Fibroblast of lung (primary cell): ENCODE measurements around the gene ITPR3. TPM values are rescaled to one million over a fixed set of nuclear protein-coding genes. Genes with fewer than 3 reads are reported as not detected.

Experiments used
- DNase-seq, 2 donors: peaks; one replicate each; pipeline versions ENCODE4 v3.0.0 to v3.0.0-alpha.2; 2010; ENCODE audit warnings: low read depth in 2 of 2
- H2AFZ ChIP-seq: 2 replicates; pipeline ENCODE4 v1.5.1; 2012; ENCODE audit warnings: low read length, control low read depth, inconsistent platforms
- H3K27ac ChIP-seq: 2 replicates; pipeline ENCODE4 v1.5.1; 2011; ENCODE audit warnings: low read length, control low read depth; ENCODE audit not compliant: insufficient read depth
- H3K27me3 ChIP-seq: 2 replicates; pipeline ENCODE4 v1.5.1; 2011; ENCODE audit warnings: mild to moderate bottlenecking, low read length; ENCODE audit not compliant: control insufficient read depth, insufficient read depth
- H3K36me3 ChIP-seq: 2 replicates; pipeline ENCODE4 v1.5.1; 2011; ENCODE audit warnings: low read length; ENCODE audit not compliant: control insufficient read depth, insufficient read depth
- H3K4me1 ChIP-seq: 2 replicates; pipeline ENCODE4 v1.5.1; 2011; ENCODE audit warnings: low read length; ENCODE audit not compliant: control insufficient read depth, insufficient read depth; ENCODE audit errors: extremely low read depth
- H3K4me2 ChIP-seq: 2 replicates; pipeline ENCODE4 v1.5.1; 2011; ENCODE audit warnings: low read length, control low read depth; ENCODE audit not compliant: insufficient read depth; ENCODE audit errors: extremely low read depth
- H3K4me3 ChIP-seq, 4 experiments: fragments of 200-600 bp in 1 of 4; sonication (generic) in 1 of 4; replicated peaks in 1 of 4; 2 replicates each; pipeline ENCODE4 v1.5.1; 2011 to 2016; ENCODE audit warnings: low read length in 4 of 4, low read depth in 3 of 4, mild to moderate bottlenecking in 3 of 4, control low read depth in 2 of 4, inconsistent platforms in 1 of 4, mixed read lengths in 1 of 4; ENCODE audit not compliant: insufficient read depth in 1 of 4; ENCODE audit errors: control extremely low read depth in 1 of 4
- H3K79me2 ChIP-seq: 2 replicates; pipeline ENCODE4 v1.5.1; 2012; ENCODE audit warnings: mild to moderate bottlenecking, low read length, inconsistent platforms; ENCODE audit not compliant: control insufficient read depth, insufficient read depth
- H3K9ac ChIP-seq: 2 replicates; pipeline ENCODE4 v1.5.1; 2011; ENCODE audit warnings: mild to moderate bottlenecking, low read length, control low read depth; ENCODE audit not compliant: insufficient read depth
- H3K9me3 ChIP-seq: 2 replicates; pipeline ENCODE4 v1.5.1; 2012; ENCODE audit warnings: low read depth, low read length; ENCODE audit not compliant: control insufficient read depth, insufficient read depth
- H4K20me1 ChIP-seq: 2 replicates; pipeline ENCODE4 v1.5.1; 2011; ENCODE audit warnings: low read length; ENCODE audit not compliant: control insufficient read depth, insufficient read depth; ENCODE audit errors: extremely low read depth
- CTCF ChIP-seq, 2 donors: IDR thresholded peaks in 1 of 2; conservative IDR thresholded peaks in 1 of 2; 1 replicate in 1 of 2; 2 replicates in 1 of 2; pipeline ENCODE4 v1.5.1; 2011 to 2012; ENCODE audit warnings: low read length in 2 of 2, control low read depth in 1 of 2, inconsistent platforms in 1 of 2, low read depth in 1 of 2, mild to moderate bottlenecking in 1 of 2
- EZH2 ChIP-seq: IDR thresholded peaks from 2 replicates; pipeline ENCODE4 v1.5.1; 2012; ENCODE audit warnings: low read length, control low read depth, mild to moderate bottlenecking; ENCODE audit errors: missing control alignments
- polyA plus RNA-seq, 2 donors: library from polyadenylated mRNA; depleted of rRNA in 1 of 2; stranded (reverse) in 1 of 2; unstranded in 1 of 2; fragments of >200 nt; gene quantifications; 2 replicates each; pipeline ENCODE4 v1.2.1, GENCODE V29; 2011 to 2012; ENCODE audit warnings: missing spikeins in 1 of 2
- total RNA-seq: library from RNA; depleted of rRNA; stranded (reverse); fragments of >200 nt; gene quantifications from 2 replicates; pipeline ENCODE4 v1.2.1, GENCODE V29; 2014

The ITPR3 gene
- total and polyA plus RNA-seq, 2 donors (not counting 1 experiment from before 2014, with no cell fraction given), result 9.6 to 43.4 TPM

DNA sequence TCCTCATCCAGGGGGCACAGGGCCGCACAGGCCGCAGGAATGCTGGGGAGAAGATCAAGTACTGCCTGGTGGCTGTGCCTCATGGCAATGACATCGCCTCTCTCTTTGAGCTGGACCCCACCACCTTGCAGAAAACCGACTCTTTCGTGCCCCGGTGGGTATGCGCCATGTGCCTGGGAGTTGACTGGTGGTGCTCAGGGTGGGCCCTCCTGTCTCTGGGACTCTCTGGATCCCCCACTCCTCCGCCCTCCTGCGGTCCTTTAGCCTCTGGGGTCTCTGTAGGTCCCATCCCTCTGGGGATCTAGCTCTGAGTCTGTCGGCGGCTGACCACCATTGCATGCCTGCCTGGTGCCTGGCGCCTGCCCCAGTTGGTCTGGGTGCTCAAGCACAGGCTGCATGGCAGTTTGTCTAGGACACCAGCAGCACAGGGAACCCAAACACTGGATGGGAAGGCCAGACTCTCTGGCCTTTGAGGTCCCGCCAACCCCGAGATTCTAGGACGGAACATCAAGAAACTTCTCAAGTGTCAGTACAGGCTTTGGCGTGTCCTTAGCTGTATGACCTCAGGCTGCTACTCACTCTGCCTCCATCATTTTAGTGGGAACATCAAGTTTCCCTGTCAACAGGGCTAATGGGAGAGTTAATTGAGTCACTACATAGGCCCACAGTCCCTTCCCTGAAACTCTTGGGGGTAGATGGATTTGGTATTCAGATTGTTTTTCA is 42.8 kb downstream of the ITPR3 start:
- Histone ChIP-seq H3K4me1 (no peaks in the 10 kb centered on the region), H3K79me2 (no peaks in the 10 kb centered on the region)
- DNase-seq, result no peak

GRCh38 chr6:33664506-33665057 is 43.5 kb downstream of the ITPR3 start:
- TF ChIP-seq CTCF (conservative IDR thresholded peaks at IDR 0.05 in 1 of 2, IDR thresholded peaks at IDR 0.05 in 1 of 2; ENCODE audit: low read depth in 1 of 2, low read length in 2 of 2) (no peak), EZH2 (no peak)
- H3K4me2 ChIP-seq, result no peak overlapping the region
- H2AFZ ChIP-seq, result no peak overlapping the region
- no peaks in the 10 kb centered on the region for H3K9me3 ChIP-seq
- H3K27me3 ChIP-seq, result no peaks in the 10 kb centered on the region
- no peaks in the 10 kb centered on the region for H4K20me1 ChIP-seq
- no peaks in the 10 kb centered on the region for H3K79me2 ChIP-seq
- no peak for DNase-seq
- H3K9ac ChIP-seq, result no peak overlapping the region
- no peaks in the 10 kb centered on the region for H3K4me1 ChIP-seq
- no peak overlapping the region for H3K27ac ChIP-seq
- peaks cover 12% of the 10 kb centered on the region for H3K36me3 ChIP-seq
- H3K4me3 ChIP-seq, result no peak overlapping the region

More for the DNA sequence above, 42.8 kb downstream of the ITPR3 start:
- H4K20me1 ChIP-seq, result no peaks in the 10 kb centered on the region
- H3K4me2 ChIP-seq, result no peak overlapping the region
- no peak overlapping the region for H3K4me3 ChIP-seq
- TF ChIP-seq EZH2, result no peak
- no peaks in the 10 kb centered on the region for H3K27me3 ChIP-seq
- H3K9me3 ChIP-seq, result no peaks in the 10 kb centered on the region
- no peak overlapping the region for H3K9ac ChIP-seq
- H3K36me3 ChIP-seq, result peaks cover 12% of the 10 kb centered on the region
- H3K27ac ChIP-seq, result no peak overlapping the region
- H2AFZ ChIP-seq, result no peak overlapping the region

DNA sequence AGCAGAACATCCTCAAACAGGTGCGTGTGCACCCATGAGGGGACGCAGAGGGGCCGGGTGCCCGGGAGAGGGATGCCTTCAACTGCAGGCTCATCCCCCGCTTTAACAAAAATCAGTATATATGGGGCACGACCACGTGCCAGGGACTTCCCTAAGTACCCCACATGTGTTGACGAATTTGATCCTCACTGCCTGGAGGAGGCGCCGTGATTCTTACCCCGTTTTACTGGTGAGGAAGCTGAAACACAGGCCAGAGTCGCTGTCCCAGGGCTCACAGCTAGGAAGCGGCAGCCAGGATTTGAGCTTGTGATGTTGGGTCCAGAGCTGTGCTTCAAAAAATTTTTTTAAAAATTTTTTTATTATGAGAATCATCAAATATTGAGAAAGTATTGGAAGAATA is 44.8 kb downstream of the ITPR3 start:
- DNase-seq, result no peak
- Histone ChIP-seq H3K79me2 (no peaks in the 10 kb centered on the region), H3K9me3 (no peaks in the 10 kb centered on the region), H3K27ac (no peak overlapping the region), H3K27me3 (no peaks in the 10 kb centered on the region), H3K4me3 (no peak overlapping the region), H3K36me3 (peaks cover 19% of the 10 kb centered on the region), H4K20me1 (peaks cover 2% of the 10 kb centered on the region), H3K4me2 (no peak overlapping the region), H3K4me1 (no peaks in the 10 kb centered on the region), H2AFZ (no peak overlapping the region), H3K9ac (no peak overlapping the region)
- TF ChIP-seq EZH2 (no peak), CTCF (conservative IDR thresholded peaks at IDR 0.05 in 1 of 2, IDR thresholded peaks at IDR 0.05 in 1 of 2; ENCODE audit: low read depth in 1 of 2, low read length in 2 of 2) (no peak)
